Osteoblast (primary cell): Measurements from ENCODE around the gene ACVR1. TPM values are rescaled to one million over a fixed set of nuclear protein-coding genes. Genes with fewer than 3 reads are reported as not detected.
"Not testable (repeated sequence)": the region's sequence is repeated elsewhere in the genome, so short reads cannot be mapped to it uniquely, and the experiment has no call there.

Experiments used
- DNase-seq: peaks from one replicate; pipeline ENCODE4 v3.0.0; 2011; ENCODE audit warnings: low spot score, mixed read lengths; ENCODE audit not compliant: insufficient read length; ENCODE audit errors: missing footprints
- H2AFZ ChIP-seq: 2 replicates; pipeline ENCODE4 v1.6.0; 2011; ENCODE audit warnings: mild to moderate bottlenecking, low read length
- H3K27ac ChIP-seq: 2 replicates; pipeline ENCODE4 v1.5.1; 2011; ENCODE audit warnings: mild to moderate bottlenecking, low read depth, low read length, moderate library complexity
- H3K27me3 ChIP-seq: 2 replicates; pipeline ENCODE4 v1.6.0; 2012; ENCODE audit warnings: mild to moderate bottlenecking, control low read depth, inconsistent platforms, low read length, moderate library complexity; ENCODE audit not compliant: insufficient read depth
- H3K36me3 ChIP-seq: 2 replicates; pipeline ENCODE4 v1.5.1; 2011; ENCODE audit warnings: mild to moderate bottlenecking, low read length, control low read depth, moderate library complexity; ENCODE audit not compliant: insufficient read depth
- H3K4me1 ChIP-seq: 2 replicates; pipeline ENCODE4 v1.5.1; 2011; ENCODE audit warnings: mild to moderate bottlenecking, low read length, control low read depth, moderate library complexity; ENCODE audit not compliant: insufficient read depth
- H3K4me2 ChIP-seq: 2 replicates; pipeline ENCODE4 v1.6.0; 2011; ENCODE audit warnings: mild to moderate bottlenecking, low read length; ENCODE audit not compliant: insufficient read depth
- H3K4me3 ChIP-seq: fragments of 200-600 bp; sonication (generic); 3 replicates; pipeline ENCODE4 v1.5.1; 2012; ENCODE audit warnings: mild to moderate bottlenecking, low read length, inconsistent platforms; ENCODE audit not compliant: insufficient read depth
- H3K79me2 ChIP-seq: 2 replicates; pipeline ENCODE4 v1.6.0; 2012; ENCODE audit warnings: mild to moderate bottlenecking, low read length, control low read depth, inconsistent platforms; ENCODE audit not compliant: insufficient read depth
- H3K9me3 ChIP-seq: 2 replicates; pipeline ENCODE4 v1.5.1; 2011; ENCODE audit warnings: low read depth, low read length, control low read depth
- H4K20me1 ChIP-seq: 2 replicates; pipeline ENCODE4 v1.6.0; 2012; ENCODE audit warnings: mild to moderate bottlenecking, low read length, control low read depth; ENCODE audit not compliant: insufficient read depth
- total RNA-seq: library from RNA; depleted of rRNA; stranded (reverse); fragments of >200 nt; gene quantifications from 2 replicates; pipeline ENCODE4 v1.2.3, GENCODE V29; 2012
- TF ChIP-seq, protein P1 (sequence below): IDR thresholded peaks from 2 replicates; pipeline ENCODE4 v1.5.1; 2011; ENCODE audit warnings: mild to moderate bottlenecking, low read depth, low read length, moderate library complexity; ENCODE audit errors: extremely low read depth

ACVR1 gene
- total RNA-seq, 1 donor: 52.5 TPM

DNA sequence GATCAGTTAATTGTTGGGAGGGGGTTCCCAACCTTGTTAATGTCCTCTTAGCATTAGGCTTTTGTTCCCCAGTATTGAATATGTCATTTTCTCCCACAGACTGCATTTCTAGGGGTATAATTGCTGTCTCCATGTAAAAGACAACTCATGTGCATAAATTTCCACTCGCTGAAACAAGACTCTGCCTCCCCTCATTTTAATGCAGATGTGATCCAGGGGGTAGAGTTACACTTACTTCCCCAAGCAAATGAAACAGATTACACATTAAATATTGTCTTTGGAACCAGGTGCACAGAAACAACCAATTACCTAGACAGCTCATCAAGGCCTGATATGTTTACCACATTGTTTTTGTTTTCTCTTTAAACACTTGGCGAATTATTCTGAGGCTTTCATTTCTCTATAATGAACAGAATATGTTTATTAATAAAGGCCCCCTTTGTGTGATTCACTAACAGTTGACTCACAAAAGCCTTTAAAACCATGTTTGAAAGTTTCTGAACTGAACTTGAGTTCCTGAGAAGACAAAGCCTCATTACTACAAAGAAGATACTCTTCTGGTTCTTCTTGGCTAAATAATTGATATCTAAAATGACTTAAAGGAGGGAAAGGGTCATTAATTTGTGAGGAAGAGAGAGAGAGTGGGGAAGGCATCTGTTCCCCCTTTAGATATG lies 15.0 kb upstream of the ACVR1 start:
- H3K9me3 ChIP-seq: no peaks in the 10 kb centered on the region
- TF ChIP-seq, protein P1, sequence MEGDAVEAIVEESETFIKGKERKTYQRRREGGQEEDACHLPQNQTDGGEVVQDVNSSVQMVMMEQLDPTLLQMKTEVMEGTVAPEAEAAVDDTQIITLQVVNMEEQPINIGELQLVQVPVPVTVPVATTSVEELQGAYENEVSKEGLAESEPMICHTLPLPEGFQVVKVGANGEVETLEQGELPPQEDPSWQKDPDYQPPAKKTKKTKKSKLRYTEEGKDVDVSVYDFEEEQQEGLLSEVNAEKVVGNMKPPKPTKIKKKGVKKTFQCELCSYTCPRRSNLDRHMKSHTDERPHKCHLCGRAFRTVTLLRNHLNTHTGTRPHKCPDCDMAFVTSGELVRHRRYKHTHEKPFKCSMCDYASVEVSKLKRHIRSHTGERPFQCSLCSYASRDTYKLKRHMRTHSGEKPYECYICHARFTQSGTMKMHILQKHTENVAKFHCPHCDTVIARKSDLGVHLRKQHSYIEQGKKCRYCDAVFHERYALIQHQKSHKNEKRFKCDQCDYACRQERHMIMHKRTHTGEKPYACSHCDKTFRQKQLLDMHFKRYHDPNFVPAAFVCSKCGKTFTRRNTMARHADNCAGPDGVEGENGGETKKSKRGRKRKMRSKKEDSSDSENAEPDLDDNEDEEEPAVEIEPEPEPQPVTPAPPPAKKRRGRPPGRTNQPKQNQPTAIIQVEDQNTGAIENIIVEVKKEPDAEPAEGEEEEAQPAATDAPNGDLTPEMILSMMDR: no peak
- peaks cover 7% of the 10 kb centered on the region for H3K4me1 ChIP-seq
- no peaks in the 10 kb centered on the region for H3K36me3 ChIP-seq
- H3K4me2 ChIP-seq: no peak overlapping the region
- no peak overlapping the region for H3K27ac ChIP-seq
- H3K27me3 ChIP-seq: no peaks in the 10 kb centered on the region
- H2AFZ ChIP-seq: no peak overlapping the region
- no peak for DNase-seq
- no peak overlapping the region for H3K4me3 ChIP-seq
- H4K20me1 ChIP-seq: no peaks in the 10 kb centered on the region
- H3K79me2 ChIP-seq: no peaks in the 10 kb centered on the region

DNA sequence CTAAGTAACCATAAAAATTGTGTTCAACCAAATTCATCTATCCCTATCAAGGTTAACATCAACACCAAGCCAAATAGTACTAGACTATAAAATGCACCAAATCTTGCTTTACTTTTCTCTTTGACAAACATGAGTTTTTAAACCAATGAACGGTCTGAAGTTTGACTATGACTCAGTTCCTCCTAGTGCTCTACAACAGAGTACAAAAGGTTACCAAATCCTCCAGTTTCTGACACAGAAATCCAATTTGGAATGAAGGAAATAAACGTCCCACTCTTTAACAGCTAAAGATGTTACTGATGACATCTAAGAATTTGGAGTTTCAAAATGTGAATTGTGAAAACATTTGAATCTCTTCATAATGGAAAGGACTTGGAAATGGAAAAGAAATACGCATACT lies 11.8 kb upstream of the ACVR1 start:
- no peaks in the 10 kb centered on the region for H3K9me3 ChIP-seq
- TF ChIP-seq, protein P1: no peak
- no peak overlapping the region for H3K4me2 ChIP-seq
- H3K79me2 ChIP-seq: no peaks in the 10 kb centered on the region
- H3K27me3 ChIP-seq: no peaks in the 10 kb centered on the region
- no peak overlapping the region for H2AFZ ChIP-seq
- H3K27ac ChIP-seq: no peak overlapping the region
- no peak overlapping the region for H3K4me3 ChIP-seq
- H4K20me1 ChIP-seq: no peaks in the 10 kb centered on the region
- DNase-seq: no peak
- H3K4me1 ChIP-seq: no peaks in the 10 kb centered on the region
- no peaks in the 10 kb centered on the region for H3K36me3 ChIP-seq

DNA sequence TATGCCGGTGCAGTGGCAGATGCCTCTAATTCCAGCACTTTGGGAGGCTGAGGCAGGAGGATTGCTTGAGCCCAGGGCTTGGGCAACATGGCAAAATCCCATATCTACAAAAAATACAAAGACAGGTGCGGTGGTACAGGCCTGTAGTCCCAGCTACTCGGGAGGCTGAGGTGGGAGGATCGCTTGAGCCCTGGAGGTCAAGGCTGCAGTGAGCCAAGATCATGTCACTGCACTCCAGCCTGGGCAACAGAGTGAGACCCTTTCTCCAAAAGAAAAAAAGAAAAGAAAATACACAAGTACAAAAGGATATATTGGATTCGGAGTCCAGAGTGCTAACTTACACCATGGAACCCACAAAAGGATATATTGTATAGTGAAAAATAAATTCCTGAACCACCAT lies 8.4 kb upstream of the ACVR1 start:
- H3K27ac ChIP-seq, H3K4me1 ChIP-seq, H3K27me3 ChIP-seq, DNase-seq, H3K4me3 ChIP-seq, H3K4me2 ChIP-seq, H3K36me3 ChIP-seq, H2AFZ ChIP-seq, H3K79me2 ChIP-seq, H4K20me1 ChIP-seq, H3K9me3 ChIP-seq: not testable (repeated sequence)

DNA sequence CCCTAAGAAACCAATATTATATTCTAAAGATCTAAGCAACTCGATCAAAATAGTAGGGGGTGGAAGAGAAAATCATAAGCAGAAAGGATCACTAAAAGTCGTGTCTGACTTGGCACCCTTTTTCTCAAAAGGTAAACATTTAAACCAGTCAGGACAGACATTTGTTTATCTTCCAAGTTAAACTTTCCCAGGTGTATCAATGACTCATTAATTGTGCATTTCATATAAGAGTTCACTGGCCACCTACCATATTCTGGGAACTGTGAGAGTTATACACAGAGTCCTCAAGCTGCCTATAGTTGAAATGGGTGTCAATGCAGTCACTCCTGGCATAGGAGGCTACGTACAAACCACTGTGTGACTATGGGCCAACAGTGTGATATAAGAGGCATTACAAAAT lies 4.8 kb upstream of the ACVR1 start:
- TF ChIP-seq, protein P1: no peak
- Histone ChIP-seq H3K4me1 (peaks cover 4% of the 10 kb centered on the region), H3K9me3 (no peaks in the 10 kb centered on the region), H4K20me1 (no peaks in the 10 kb centered on the region), H3K36me3 (no peaks in the 10 kb centered on the region), H3K4me3 (no peak overlapping the region), H3K79me2 (no peaks in the 10 kb centered on the region), H3K4me2 (no peak overlapping the region), H3K27ac (no peak overlapping the region), H3K27me3 (no peaks in the 10 kb centered on the region), H2AFZ (no peak overlapping the region)
- no peak for DNase-seq
